ENCODE results near the gene EPHA3. TPM values are rescaled to one million over a fixed set of nuclear protein-coding genes. Genes with fewer than 3 reads are reported as not detected.

Gene EPHA3
- total RNA-seq, 2 experiments from 2014 or later, result 0.08 TPM; not detected in 1

GRCh38 chr3:89522155-89522554 lies 414.7 kb downstream of the EPHA3 start:
- Mint-ChIP-seq H3K4me1 (ENCODE audit: low read depth) (no peaks in the 10 kb centered on the region), H3K27me3 (ENCODE audit: low read depth) (no peaks in the 10 kb centered on the region), H3K36me3 (ENCODE audit: low read depth) (no peaks in the 10 kb centered on the region), H3K27ac (no peak overlapping the region), H3K9me3 (ENCODE audit: insufficient read depth) (peaks cover 5% of the 10 kb centered on the region), H3K4me3 (no peak overlapping the region)
- DNase-seq (no peak), ATAC-seq (no peak)
- CTCF ChIA-PET, result no interaction called here
- POLR2A ChIA-PET, result no interaction called here

- ChIA-PET POLR2A (no interaction called here), CTCF (no interaction called here)
- H3K9me3 Mint-ChIP-seq (ENCODE audit: insufficient read depth), result peaks cover 10% of the 10 kb centered on the region
- H3K36me3 Mint-ChIP-seq (ENCODE audit: low read depth), result no peaks in the 10 kb centered on the region
- no peaks in the 10 kb centered on the region for H3K27me3 Mint-ChIP-seq (ENCODE audit: low read depth)
- no peak for DNase-seq
- no peak for ATAC-seq
- no peak overlapping the region for H3K4me3 Mint-ChIP-seq
- no peak overlapping the region for H3K27ac Mint-ChIP-seq
- H3K4me1 Mint-ChIP-seq (ENCODE audit: low read depth), result no peaks in the 10 kb centered on the region
Measured at GRCh38 chr3:89525609-89526008, 418.2 kb downstream of the EPHA3 start.

GRCh38 chr3:89527736-89528305 lies 420.4 kb downstream of the EPHA3 start:
- no peak overlapping the region for H3K27ac Mint-ChIP-seq
- H3K9me3 Mint-ChIP-seq (ENCODE audit: insufficient read depth), result peaks cover 6% of the 10 kb centered on the region
- DNase-seq (no peak), ATAC-seq (no peak)
- CTCF ChIA-PET, result no interaction called here
- H3K36me3 Mint-ChIP-seq (ENCODE audit: low read depth), result no peaks in the 10 kb centered on the region
- no peaks in the 10 kb centered on the region for H3K4me1 Mint-ChIP-seq (ENCODE audit: low read depth)
- H3K27me3 Mint-ChIP-seq (ENCODE audit: low read depth), result no peaks in the 10 kb centered on the region
- POLR2A ChIA-PET, result no interaction called here
- no peak overlapping the region for H3K4me3 Mint-ChIP-seq
